Measurements from ENCODE around the gene YAF2.

Gene YAF2

DNA sequence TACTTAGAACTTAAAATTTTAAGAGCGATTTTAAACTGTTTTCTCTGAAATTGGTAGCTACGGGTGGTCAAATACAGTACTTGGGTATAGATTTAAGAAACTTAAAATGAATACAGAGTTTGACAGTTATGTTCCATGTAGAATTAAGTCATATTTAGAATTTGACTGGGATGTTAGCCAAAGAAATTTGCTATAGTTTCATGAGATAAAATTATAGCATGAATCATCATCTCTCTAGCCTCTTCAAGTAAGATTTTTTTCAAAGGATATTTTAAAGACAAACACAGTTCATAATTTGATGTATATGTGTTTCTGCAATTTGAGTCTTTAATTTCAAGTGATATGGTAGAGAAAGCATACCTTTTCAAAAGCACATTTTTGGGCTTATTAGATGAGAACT, 46.8 kb upstream of the YAF2 start:
- Histone ChIP-seq H3K4me3 (ENCODE audit: low read depth in 1 of 2, low read length in 2 of 2) (no peak overlapping the region), H4K20me1 (ENCODE audit: insufficient read depth, low read length) (no peaks in the 10 kb centered on the region), H3K9me3 (ENCODE audit: insufficient read depth, low read length, severe bottlenecking) (no peaks in the 10 kb centered on the region), H2AFZ (ENCODE audit: low read depth, low read length) (no peak overlapping the region), H3K4me2 (ENCODE audit: insufficient read depth, low read length) (no peak overlapping the region), H3K4me1 (ENCODE audit: insufficient read depth, low read length) (no peaks in the 10 kb centered on the region), H3K9ac (ENCODE audit: low read depth, low read length) (no peak overlapping the region), H3K79me2 (ENCODE audit: insufficient read depth, low read length) (no peaks in the 10 kb centered on the region), H3K27ac (ENCODE audit: low read length) (no peak overlapping the region), H3K27me3 (ENCODE audit: insufficient read depth, low read length, poor library complexity) (no peaks in the 10 kb centered on the region), H3K36me3 (ENCODE audit: insufficient read depth, low read length) (no peaks in the 10 kb centered on the region)
- TF ChIP-seq, protein P1, sequence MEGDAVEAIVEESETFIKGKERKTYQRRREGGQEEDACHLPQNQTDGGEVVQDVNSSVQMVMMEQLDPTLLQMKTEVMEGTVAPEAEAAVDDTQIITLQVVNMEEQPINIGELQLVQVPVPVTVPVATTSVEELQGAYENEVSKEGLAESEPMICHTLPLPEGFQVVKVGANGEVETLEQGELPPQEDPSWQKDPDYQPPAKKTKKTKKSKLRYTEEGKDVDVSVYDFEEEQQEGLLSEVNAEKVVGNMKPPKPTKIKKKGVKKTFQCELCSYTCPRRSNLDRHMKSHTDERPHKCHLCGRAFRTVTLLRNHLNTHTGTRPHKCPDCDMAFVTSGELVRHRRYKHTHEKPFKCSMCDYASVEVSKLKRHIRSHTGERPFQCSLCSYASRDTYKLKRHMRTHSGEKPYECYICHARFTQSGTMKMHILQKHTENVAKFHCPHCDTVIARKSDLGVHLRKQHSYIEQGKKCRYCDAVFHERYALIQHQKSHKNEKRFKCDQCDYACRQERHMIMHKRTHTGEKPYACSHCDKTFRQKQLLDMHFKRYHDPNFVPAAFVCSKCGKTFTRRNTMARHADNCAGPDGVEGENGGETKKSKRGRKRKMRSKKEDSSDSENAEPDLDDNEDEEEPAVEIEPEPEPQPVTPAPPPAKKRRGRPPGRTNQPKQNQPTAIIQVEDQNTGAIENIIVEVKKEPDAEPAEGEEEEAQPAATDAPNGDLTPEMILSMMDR (IDR thresholded peaks at IDR 0.05; ENCODE audit: borderline replicate concordance, extremely low read depth, low read length, poor library complexity, severe bottlenecking), result no peak
- TF ChIP-seq EZH2 (IDR thresholded peaks at IDR 0.05; ENCODE audit: borderline replicate concordance, low read depth, low read length, severe bottlenecking), result no peak
- ATAC-seq (ENCODE audit: insufficient read depth, low read depth) (no peak), DNase-seq (no peak)

- no peak overlapping the region for H2AFZ ChIP-seq (ENCODE audit: low read depth, low read length)
- no peaks in the 10 kb centered on the region for H3K4me1 ChIP-seq (ENCODE audit: insufficient read depth, low read length)
- DNase-seq, result no peak
- no peak overlapping the region for H3K9ac ChIP-seq (ENCODE audit: low read depth, low read length)
- H3K9me3 ChIP-seq (ENCODE audit: insufficient read depth, low read length, severe bottlenecking), result no peaks in the 10 kb centered on the region
- no peaks in the 10 kb centered on the region for H3K36me3 ChIP-seq (ENCODE audit: insufficient read depth, low read length)
- no peak for ATAC-seq (ENCODE audit: insufficient read depth, low read depth)
- H3K4me3 ChIP-seq (ENCODE audit: low read depth in 1 of 2, low read length in 2 of 2), result no peak overlapping the region
- TF ChIP-seq EZH2 (IDR thresholded peaks at IDR 0.05; ENCODE audit: borderline replicate concordance, low read depth, low read length, severe bottlenecking), result no peak
- TF ChIP-seq, protein P1 (IDR thresholded peaks at IDR 0.05; ENCODE audit: borderline replicate concordance, extremely low read depth, low read length, poor library complexity, severe bottlenecking), result no peak
- H3K79me2 ChIP-seq (ENCODE audit: insufficient read depth, low read length), result no peaks in the 10 kb centered on the region
- no peaks in the 10 kb centered on the region for H3K27me3 ChIP-seq (ENCODE audit: insufficient read depth, low read length, poor library complexity)
- H3K27ac ChIP-seq (ENCODE audit: low read length), result no peak overlapping the region
- no peaks in the 10 kb centered on the region for H4K20me1 ChIP-seq (ENCODE audit: insufficient read depth, low read length)
- no peak overlapping the region for H3K4me2 ChIP-seq (ENCODE audit: insufficient read depth, low read length)
Measured at GRCh38 chr12:42284157-42284556, 46.1 kb upstream of the YAF2 start.

DNA sequence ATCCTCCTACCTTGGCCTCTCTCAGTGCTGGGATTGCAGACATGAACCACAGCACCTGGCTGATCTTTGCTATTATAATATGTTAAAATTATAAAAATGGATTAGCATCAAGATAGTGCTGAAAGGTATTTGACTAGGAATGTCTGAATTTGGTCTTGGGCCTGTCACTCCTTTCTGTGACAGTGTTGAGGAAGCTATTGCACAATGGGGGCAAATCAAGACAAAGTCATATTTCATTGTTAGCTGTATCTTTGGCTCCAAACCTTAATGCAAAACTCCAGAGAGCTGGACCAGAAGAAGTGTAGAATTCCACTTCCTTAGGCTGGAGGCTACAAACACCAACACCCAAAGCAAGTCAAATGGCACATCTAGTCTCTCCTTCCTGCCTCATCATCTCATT, 45.7 kb upstream of the YAF2 start:
- H3K27me3 ChIP-seq (ENCODE audit: insufficient read depth, low read length, poor library complexity), result no peaks in the 10 kb centered on the region
- no peaks in the 10 kb centered on the region for H3K36me3 ChIP-seq (ENCODE audit: insufficient read depth, low read length)
- no peak for TF ChIP-seq EZH2 (IDR thresholded peaks at IDR 0.05; ENCODE audit: borderline replicate concordance, low read depth, low read length, severe bottlenecking)
- TF ChIP-seq, protein P1 (IDR thresholded peaks at IDR 0.05; ENCODE audit: borderline replicate concordance, extremely low read depth, low read length, poor library complexity, severe bottlenecking), result no peak
- no peak overlapping the region for H3K4me2 ChIP-seq (ENCODE audit: insufficient read depth, low read length)
- H3K79me2 ChIP-seq (ENCODE audit: insufficient read depth, low read length), result no peaks in the 10 kb centered on the region
- H3K4me1 ChIP-seq (ENCODE audit: insufficient read depth, low read length), result no peaks in the 10 kb centered on the region
- H3K4me3 ChIP-seq (ENCODE audit: low read depth in 1 of 2, low read length in 2 of 2), result no peak overlapping the region
- H3K9ac ChIP-seq (ENCODE audit: low read depth, low read length), result no peak overlapping the region
- ATAC-seq (ENCODE audit: insufficient read depth, low read depth) (no peak), DNase-seq (no peak)
- H4K20me1 ChIP-seq (ENCODE audit: insufficient read depth, low read length), result no peaks in the 10 kb centered on the region
- H3K9me3 ChIP-seq (ENCODE audit: insufficient read depth, low read length, severe bottlenecking), result no peaks in the 10 kb centered on the region
- H2AFZ ChIP-seq (ENCODE audit: low read depth, low read length), result no peak overlapping the region
- no peak overlapping the region for H3K27ac ChIP-seq (ENCODE audit: low read length)

- no peak overlapping the region for H3K4me3 ChIP-seq (ENCODE audit: low read depth in 1 of 2, low read length in 2 of 2)
- no peaks in the 10 kb centered on the region for H3K27me3 ChIP-seq (ENCODE audit: insufficient read depth, low read length, poor library complexity)
- DNase-seq, result no peak
- H3K9ac ChIP-seq (ENCODE audit: low read depth, low read length), result no peak overlapping the region
- TF ChIP-seq, protein P1 (IDR thresholded peaks at IDR 0.05; ENCODE audit: borderline replicate concordance, extremely low read depth, low read length, poor library complexity, severe bottlenecking), result no peak
- H2AFZ ChIP-seq (ENCODE audit: low read depth, low read length), result no peak overlapping the region
- no peaks in the 10 kb centered on the region for H3K79me2 ChIP-seq (ENCODE audit: insufficient read depth, low read length)
- H3K9me3 ChIP-seq (ENCODE audit: insufficient read depth, low read length, severe bottlenecking), result no peaks in the 10 kb centered on the region
- no peaks in the 10 kb centered on the region for H3K4me1 ChIP-seq (ENCODE audit: insufficient read depth, low read length)
- no peak overlapping the region for H3K4me2 ChIP-seq (ENCODE audit: insufficient read depth, low read length)
- no peaks in the 10 kb centered on the region for H4K20me1 ChIP-seq (ENCODE audit: insufficient read depth, low read length)
- no peak for ATAC-seq (ENCODE audit: insufficient read depth, low read depth)
- H3K27ac ChIP-seq (ENCODE audit: low read length), result no peak overlapping the region
- H3K36me3 ChIP-seq (ENCODE audit: insufficient read depth, low read length), result no peaks in the 10 kb centered on the region
Measured at GRCh38 chr12:42282294-42282693, 44.2 kb upstream of the YAF2 start.

All from DND-41 (cell line).